ENCODE measurements around the gene PEAR1. TPM values are rescaled to one million over a fixed set of nuclear protein-coding genes. Genes with fewer than 3 reads are reported as not detected.

Gene PEAR1
- total RNA-seq, 1 experiment from 2014 or later: 11.9 TPM

- Histone ChIP-seq H3K27me3 (ENCODE audit: low read length) (no peaks in the 10 kb centered on the region), H3F3A (ENCODE audit: low read length, unreplicated experiment) (no peaks in the 10 kb centered on the region), H2AFZ (ENCODE audit: low read length) (no peak overlapping the region), H3K9me3 (ENCODE audit: low read length) (no peaks in the 10 kb centered on the region), H3K4me1 (ENCODE audit: insufficient read depth, low read length) (peaks cover 19% of the 10 kb centered on the region), H4K20me1 (ENCODE audit: low read length) (no peaks in the 10 kb centered on the region), H3K36me3 (ENCODE audit: low read depth, low read length) (no peaks in the 10 kb centered on the region), H3K4me2 (ENCODE audit: low read length) (no peak overlapping the region), H3K27ac (ENCODE audit: low read length) (no peak overlapping the region), H3K79me2 (ENCODE audit: low read length) (no peaks in the 10 kb centered on the region), H3K9ac (ENCODE audit: low read length) (no peak overlapping the region), H3K9me2 (replicated peaks; ENCODE audit: low read length) (0 out of 2 replicates have a peak, but pooled peaks cover 4% of the 10 kb centered on the region), H3K4me3 (ENCODE audit: low read length) (no peak overlapping the region)
- TF ChIP-seq CTCF (conservative IDR thresholded peaks at IDR 0.05; ENCODE audit: low read depth, low read length) (no peak), EZH2 (IDR thresholded peaks at IDR 0.05; ENCODE audit: low read length, unreplicated experiment) (no peak), EZH2phosphoT487 (IDR thresholded peaks at IDR 0.05; ENCODE audit: borderline replicate concordance, low read length) (no peak)
- no TSS peak for BruUV-seq (replicated peaks)
- no peak for ATAC-seq
- CTCF ChIA-PET: no interaction called here
- intact Hi-C loops (cut with micrococcal nuclease): no loop called here
- DNase-seq: no peak
- POLR2A ChIA-PET (ENCODE audit: unreplicated experiment): no interaction called here
These were observed 25.2 kb upstream of the PEAR1 start for GRCh38 chr1:156868341-156868740.

- Histone ChIP-seq H3K4me3 (ENCODE audit: low read length) (no peak overlapping the region), H3K9me3 (ENCODE audit: low read length) (no peaks in the 10 kb centered on the region), H4K20me1 (ENCODE audit: low read length) (no peaks in the 10 kb centered on the region), H3K4me2 (ENCODE audit: low read length) (no peak overlapping the region), H3K9ac (ENCODE audit: low read length) (no peak overlapping the region), H3K4me1 (ENCODE audit: insufficient read depth, low read length) (peaks cover 19% of the 10 kb centered on the region), H3K27ac (ENCODE audit: low read length) (no peak overlapping the region), H3K79me2 (ENCODE audit: low read length) (no peaks in the 10 kb centered on the region), H3K36me3 (ENCODE audit: low read depth, low read length) (no peaks in the 10 kb centered on the region), H3K27me3 (ENCODE audit: low read length) (no peaks in the 10 kb centered on the region), H3F3A (ENCODE audit: low read length, unreplicated experiment) (no peaks in the 10 kb centered on the region), H3K9me2 (replicated peaks; ENCODE audit: low read length) (0 out of 2 replicates have a peak, but pooled peaks cover 4% of the 10 kb centered on the region), H2AFZ (ENCODE audit: low read length) (no peak overlapping the region)
- ChIA-PET POLR2A (ENCODE audit: unreplicated experiment) (no interaction called here), CTCF (no interaction called here)
- DNase-seq (no peak), ATAC-seq (no peak)
- no TSS peak for BruUV-seq (replicated peaks)
- intact Hi-C loops (cut with micrococcal nuclease): no loop called here
- TF ChIP-seq EZH2phosphoT487 (IDR thresholded peaks at IDR 0.05; ENCODE audit: borderline replicate concordance, low read length) (no peak), CTCF (conservative IDR thresholded peaks at IDR 0.05; ENCODE audit: low read depth, low read length) (no peak), EZH2 (IDR thresholded peaks at IDR 0.05; ENCODE audit: low read length, unreplicated experiment) (no peak)
These were observed 24.1 kb upstream of the PEAR1 start for GRCh38 chr1:156869455-156869854.

GRCh38 chr1:156873659-156874058 lies 19.9 kb upstream of the PEAR1 start:
- intact Hi-C loops (cut with micrococcal nuclease): no loop called here
- no TSS peak for BruUV-seq (replicated peaks)
- H4K20me1 ChIP-seq (ENCODE audit: low read length): no peaks in the 10 kb centered on the region
- no peaks in the 10 kb centered on the region for H3K9me3 ChIP-seq (ENCODE audit: low read length)
- no peak overlapping the region for H2AFZ ChIP-seq (ENCODE audit: low read length)
- H3K4me3 ChIP-seq (ENCODE audit: low read length): no peak overlapping the region
- TF ChIP-seq CTCF (conservative IDR thresholded peaks at IDR 0.05; ENCODE audit: low read depth, low read length) (no peak), EZH2 (IDR thresholded peaks at IDR 0.05; ENCODE audit: low read length, unreplicated experiment) (no peak), EZH2phosphoT487 (IDR thresholded peaks at IDR 0.05; ENCODE audit: borderline replicate concordance, low read length) (no peak)
- no peak overlapping the region for H3K27ac ChIP-seq (ENCODE audit: low read length)
- POLR2A ChIA-PET (ENCODE audit: unreplicated experiment): no interaction called here
- H3K36me3 ChIP-seq (ENCODE audit: low read depth, low read length): no peaks in the 10 kb centered on the region
- DNase-seq (no peak), ATAC-seq (no peak)
- no peaks in the 10 kb centered on the region for H3K79me2 ChIP-seq (ENCODE audit: low read length)
- H3F3A ChIP-seq (ENCODE audit: low read length, unreplicated experiment): no peaks in the 10 kb centered on the region
- CTCF ChIA-PET: no interaction called here
- H3K4me2 ChIP-seq (ENCODE audit: low read length): no peak overlapping the region
- peaks cover 19% of the 10 kb centered on the region for H3K4me1 ChIP-seq (ENCODE audit: insufficient read depth, low read length)
- no peak overlapping the region for H3K9ac ChIP-seq (ENCODE audit: low read length)
- no peaks in the 10 kb centered on the region for H3K27me3 ChIP-seq (ENCODE audit: low read length)
- H3K9me2 ChIP-seq (replicated peaks; ENCODE audit: low read length): 0 out of 2 replicates have a peak, but pooled peaks cover 4% of the 10 kb centered on the region
